ENCODE results near the gene BDKRB1. TPM values are rescaled to one million over a fixed set of nuclear protein-coding genes. Genes with fewer than 3 reads are reported as not detected.

The BDKRB1 gene
- total RNA-seq, 1 donor from 2014 or later: 10.4 TPM

DNA sequence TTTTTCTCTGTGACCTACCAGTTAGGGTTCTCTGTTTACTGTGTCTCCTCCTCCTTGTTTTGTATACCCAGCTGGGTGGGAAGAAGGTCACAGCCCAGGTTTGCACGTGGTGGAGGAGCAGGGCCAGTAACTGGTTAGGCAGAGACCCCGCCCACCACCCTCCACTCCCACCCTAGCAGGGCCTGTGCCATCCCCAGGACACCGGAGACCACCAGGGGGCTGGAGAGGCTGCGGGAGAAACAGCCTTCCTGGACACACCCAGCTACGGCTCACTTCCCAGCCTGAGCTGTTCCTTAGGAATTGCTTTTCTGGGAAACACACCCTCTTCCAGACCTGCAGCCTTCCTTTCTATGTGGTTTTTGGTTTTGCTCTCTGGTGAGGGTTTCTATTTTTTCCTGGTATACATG, 30.3 kb upstream of the BDKRB1 start:
- DNase-seq (ENCODE audit: low spot score in 2 of 2, unreplicated experiment in 2 of 2): peak in 1 of 2 experiments; percentile 64
- Mint-ChIP-seq H3K4me3 (no peak overlapping the region), H3K4me1 (peaks cover 6% of the 10 kb centered on the region), H3K9me3 (peaks cover 6% of the 10 kb centered on the region), H3K36me3 (peaks cover 8% of the 10 kb centered on the region), H3K27me3 (ENCODE audit: low read depth) (no peaks in the 10 kb centered on the region), H3K27ac (peak overlapping the region; percentile 58)
- TF ChIP-seq, protein P1, sequence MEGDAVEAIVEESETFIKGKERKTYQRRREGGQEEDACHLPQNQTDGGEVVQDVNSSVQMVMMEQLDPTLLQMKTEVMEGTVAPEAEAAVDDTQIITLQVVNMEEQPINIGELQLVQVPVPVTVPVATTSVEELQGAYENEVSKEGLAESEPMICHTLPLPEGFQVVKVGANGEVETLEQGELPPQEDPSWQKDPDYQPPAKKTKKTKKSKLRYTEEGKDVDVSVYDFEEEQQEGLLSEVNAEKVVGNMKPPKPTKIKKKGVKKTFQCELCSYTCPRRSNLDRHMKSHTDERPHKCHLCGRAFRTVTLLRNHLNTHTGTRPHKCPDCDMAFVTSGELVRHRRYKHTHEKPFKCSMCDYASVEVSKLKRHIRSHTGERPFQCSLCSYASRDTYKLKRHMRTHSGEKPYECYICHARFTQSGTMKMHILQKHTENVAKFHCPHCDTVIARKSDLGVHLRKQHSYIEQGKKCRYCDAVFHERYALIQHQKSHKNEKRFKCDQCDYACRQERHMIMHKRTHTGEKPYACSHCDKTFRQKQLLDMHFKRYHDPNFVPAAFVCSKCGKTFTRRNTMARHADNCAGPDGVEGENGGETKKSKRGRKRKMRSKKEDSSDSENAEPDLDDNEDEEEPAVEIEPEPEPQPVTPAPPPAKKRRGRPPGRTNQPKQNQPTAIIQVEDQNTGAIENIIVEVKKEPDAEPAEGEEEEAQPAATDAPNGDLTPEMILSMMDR (IDR thresholded peaks at IDR 0.05; ENCODE audit: unreplicated experiment): no peak

DNA sequence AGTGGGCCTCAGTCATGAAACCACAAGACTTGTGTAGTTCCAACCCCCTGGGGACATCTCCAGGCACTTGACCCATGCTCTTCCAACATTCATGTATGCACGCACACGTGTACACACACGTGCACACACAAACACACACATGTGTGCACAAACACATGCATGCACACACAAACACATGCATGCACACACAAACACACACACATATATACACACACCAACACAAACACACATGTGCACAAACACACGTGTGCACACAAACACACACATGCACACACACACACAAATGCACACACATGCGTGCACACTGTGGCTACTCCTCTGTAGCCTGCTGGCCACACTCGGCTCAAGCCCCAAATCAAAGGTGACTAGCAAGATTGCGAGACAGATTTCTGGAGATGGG, 28.6 kb upstream of the BDKRB1 start:
- Mint-ChIP-seq H3K4me1 (peaks cover 6% of the 10 kb centered on the region), H3K27me3 (ENCODE audit: low read depth) (no peaks in the 10 kb centered on the region), H3K36me3 (peaks cover 8% of the 10 kb centered on the region), H3K9me3 (peaks cover 6% of the 10 kb centered on the region), H3K4me3 (no peak overlapping the region), H3K27ac (no peak overlapping the region)
- TF ChIP-seq, protein P1 (IDR thresholded peaks at IDR 0.05; ENCODE audit: unreplicated experiment): no peak
- no peak for DNase-seq (ENCODE audit: low spot score in 2 of 2, unreplicated experiment in 2 of 2)

DNA sequence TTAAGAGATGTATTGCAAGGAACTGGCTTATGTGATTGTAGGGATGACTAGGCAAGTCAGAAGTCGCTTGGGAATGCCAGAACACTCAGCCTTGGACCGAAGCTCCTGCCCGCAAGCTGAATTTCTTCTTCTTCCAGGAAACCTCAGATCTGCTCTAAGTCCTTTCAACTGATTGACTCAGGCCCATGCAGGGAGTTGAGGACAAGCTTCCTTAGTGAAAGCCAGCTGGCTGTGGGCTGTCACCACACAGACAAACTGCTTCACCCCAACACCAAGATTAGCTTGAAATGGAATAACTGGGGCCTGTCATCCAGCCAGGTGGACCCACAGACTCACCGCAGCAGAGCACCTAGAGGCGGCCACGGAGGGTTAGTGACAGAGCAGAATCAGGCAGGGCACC, 26.7 kb upstream of the BDKRB1 start:
- DNase-seq (ENCODE audit: low spot score in 2 of 2, unreplicated experiment in 2 of 2): no peak
- H3K27ac Mint-ChIP-seq: no peak overlapping the region
- peaks cover 6% of the 10 kb centered on the region for H3K4me1 Mint-ChIP-seq
- H3K36me3 Mint-ChIP-seq: peaks cover 8% of the 10 kb centered on the region
- no peaks in the 10 kb centered on the region for H3K27me3 Mint-ChIP-seq (ENCODE audit: low read depth)
- H3K9me3 Mint-ChIP-seq: peaks cover 6% of the 10 kb centered on the region
- H3K4me3 Mint-ChIP-seq: no peak overlapping the region
- TF ChIP-seq, protein P1 (IDR thresholded peaks at IDR 0.05; ENCODE audit: unreplicated experiment): no peak

DNA sequence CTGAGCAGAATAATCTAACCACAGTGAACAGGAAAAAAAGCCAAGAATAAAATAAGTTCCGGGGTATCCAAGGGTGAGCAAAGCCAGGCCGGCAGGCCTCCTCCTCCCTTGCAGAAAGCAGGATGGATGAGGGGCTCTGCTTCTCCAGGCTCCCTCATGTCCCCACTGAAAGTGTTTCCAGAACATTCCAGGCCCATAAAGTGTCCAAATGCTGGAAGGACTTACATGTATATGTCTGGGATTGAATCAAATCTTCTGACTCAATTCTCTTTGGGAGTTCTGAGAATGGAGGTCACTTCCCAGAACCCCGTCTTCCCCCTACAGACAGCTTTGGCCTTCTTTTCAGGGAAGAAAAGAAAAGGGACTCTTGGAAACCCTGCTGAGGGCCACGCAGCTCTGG, 25.0 kb upstream of the BDKRB1 start:
- TF ChIP-seq, protein P1 (IDR thresholded peaks at IDR 0.05; ENCODE audit: unreplicated experiment): no peak
- Mint-ChIP-seq H3K4me1 (peaks cover 4% of the 10 kb centered on the region), H3K27me3 (ENCODE audit: low read depth) (no peaks in the 10 kb centered on the region), H3K4me3 (no peak overlapping the region), H3K27ac (no peak overlapping the region), H3K36me3 (peaks cover 8% of the 10 kb centered on the region), H3K9me3 (peaks cover 6% of the 10 kb centered on the region)
- DNase-seq (ENCODE audit: low spot score in 2 of 2, unreplicated experiment in 2 of 2): no peak

DNA sequence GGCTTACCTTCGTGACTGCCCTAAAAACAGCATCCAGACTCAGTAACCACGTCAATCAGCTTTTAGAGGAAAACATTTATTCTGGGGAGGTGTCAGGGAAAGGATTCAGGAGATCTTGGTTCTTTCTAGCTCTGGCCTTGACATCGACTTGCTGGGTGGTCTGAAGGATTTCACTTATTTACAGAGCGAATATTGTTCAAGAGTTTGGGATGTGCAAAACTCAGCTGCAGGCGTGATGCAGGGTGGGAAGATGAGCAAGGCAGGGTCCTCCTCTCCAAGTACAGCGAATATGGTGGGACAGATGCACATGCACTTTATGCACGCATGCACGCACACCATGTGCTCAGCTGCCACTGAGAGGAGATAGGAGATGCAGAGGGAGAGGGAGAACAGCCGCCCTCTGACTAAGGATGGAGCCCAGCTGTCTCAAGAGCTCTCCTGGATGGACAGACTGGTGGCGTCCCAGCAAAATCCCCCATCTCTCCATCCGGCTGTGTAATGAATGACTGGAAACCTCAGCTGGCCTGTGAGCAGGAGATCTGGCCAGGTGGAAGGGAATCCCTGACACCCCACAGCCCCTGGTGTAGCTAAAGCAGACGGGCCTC, 24.4 kb upstream of the BDKRB1 start:
- H3K4me1 Mint-ChIP-seq: peaks cover 3% of the 10 kb centered on the region
- no peaks in the 10 kb centered on the region for H3K27me3 Mint-ChIP-seq (ENCODE audit: low read depth)
- H3K27ac Mint-ChIP-seq: no peak overlapping the region
- TF ChIP-seq, protein P1 (IDR thresholded peaks at IDR 0.05; ENCODE audit: unreplicated experiment): no peak
- DNase-seq (ENCODE audit: low spot score in 2 of 2, unreplicated experiment in 2 of 2): no peak
- peaks cover 6% of the 10 kb centered on the region for H3K9me3 Mint-ChIP-seq
- H3K36me3 Mint-ChIP-seq: peaks cover 8% of the 10 kb centered on the region
- no peak overlapping the region for H3K4me3 Mint-ChIP-seq

DNA sequence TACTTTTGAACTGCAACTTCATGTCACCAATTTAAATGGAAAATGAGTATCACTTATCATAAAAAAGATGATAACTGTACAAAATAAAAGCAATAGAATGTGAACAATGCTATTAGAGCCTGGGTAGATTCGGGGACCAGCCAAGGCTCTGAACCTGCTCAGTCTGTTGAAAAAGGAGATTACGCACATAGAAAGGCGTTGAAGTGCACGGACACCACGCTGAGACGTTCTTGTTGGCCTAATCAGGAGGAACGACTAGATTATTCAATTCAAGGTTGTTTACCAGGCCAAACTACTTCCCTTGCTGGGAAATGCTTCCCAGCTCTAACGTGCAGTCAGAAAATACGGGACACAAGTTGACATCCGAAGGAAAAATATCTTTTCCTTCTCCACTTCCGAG, 23.5 kb upstream of the BDKRB1 start:
- H3K36me3 Mint-ChIP-seq: peaks cover 6% of the 10 kb centered on the region
- H3K9me3 Mint-ChIP-seq: peaks cover 6% of the 10 kb centered on the region
- H3K4me3 Mint-ChIP-seq: no peak overlapping the region
- H3K4me1 Mint-ChIP-seq: peaks cover 3% of the 10 kb centered on the region
- no peaks in the 10 kb centered on the region for H3K27me3 Mint-ChIP-seq (ENCODE audit: low read depth)
- TF ChIP-seq, protein P1 (IDR thresholded peaks at IDR 0.05; ENCODE audit: unreplicated experiment): no peak
- DNase-seq (ENCODE audit: low spot score in 2 of 2, unreplicated experiment in 2 of 2): no peak
- no peak overlapping the region for H3K27ac Mint-ChIP-seq
